ENCODE results near the gene SEMA6A.

Gene SEMA6A

DNA sequence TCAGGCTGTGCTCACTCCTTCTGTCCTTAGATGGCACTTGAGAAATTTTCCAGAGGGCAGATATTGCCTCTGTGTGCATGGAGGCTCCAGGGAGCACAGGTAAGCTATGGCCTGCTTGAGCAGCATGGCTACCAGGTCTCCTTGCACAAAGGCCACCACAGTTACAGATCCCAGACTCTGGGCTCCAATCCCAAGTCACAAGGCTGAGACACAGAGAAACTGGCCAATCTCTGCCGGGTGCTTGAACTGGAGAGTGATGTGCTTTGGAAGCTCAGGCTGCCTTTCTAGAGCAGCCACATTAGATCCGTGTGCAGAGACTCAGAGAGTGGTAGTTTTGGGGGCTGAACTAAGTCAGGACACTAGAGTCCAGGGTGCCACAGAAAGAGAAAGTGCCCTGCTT is 145.7 kb downstream of the SEMA6A start:
- Histone ChIP-seq H3K27ac (ENCODE audit: low read depth, low read length, poor library complexity, severe bottlenecking) (no peak overlapping the region), H3K36me3 (ENCODE audit: insufficient read depth, low read length) (no peaks in the 10 kb centered on the region), H3K9me3 (ENCODE audit: low read length) (no peaks in the 10 kb centered on the region), H3K27me3 (ENCODE audit: insufficient read depth, low read length) (no peaks in the 10 kb centered on the region), H2AFZ (ENCODE audit: low read length) (no peak overlapping the region), H3K9me2 (ENCODE audit: low read depth, low read length) (no peaks in the 10 kb centered on the region), H3F3A (ENCODE audit: insufficient read depth, low read length) (no peaks in the 10 kb centered on the region), H4K20me1 (ENCODE audit: insufficient read depth, low read length) (no peaks in the 10 kb centered on the region), H3K4me2 (ENCODE audit: low read length) (no peak overlapping the region), H3K4me3 (ENCODE audit: low read depth, low read length, poor library complexity, severe bottlenecking) (no peak overlapping the region), H3K4me1 (ENCODE audit: insufficient read depth, low read length, severe bottlenecking) (no peaks in the 10 kb centered on the region), H3K79me2 (ENCODE audit: insufficient read depth, low read length) (no peaks in the 10 kb centered on the region), H3K9ac (ENCODE audit: low read length) (no peak overlapping the region)
- TF ChIP-seq, protein P1, sequence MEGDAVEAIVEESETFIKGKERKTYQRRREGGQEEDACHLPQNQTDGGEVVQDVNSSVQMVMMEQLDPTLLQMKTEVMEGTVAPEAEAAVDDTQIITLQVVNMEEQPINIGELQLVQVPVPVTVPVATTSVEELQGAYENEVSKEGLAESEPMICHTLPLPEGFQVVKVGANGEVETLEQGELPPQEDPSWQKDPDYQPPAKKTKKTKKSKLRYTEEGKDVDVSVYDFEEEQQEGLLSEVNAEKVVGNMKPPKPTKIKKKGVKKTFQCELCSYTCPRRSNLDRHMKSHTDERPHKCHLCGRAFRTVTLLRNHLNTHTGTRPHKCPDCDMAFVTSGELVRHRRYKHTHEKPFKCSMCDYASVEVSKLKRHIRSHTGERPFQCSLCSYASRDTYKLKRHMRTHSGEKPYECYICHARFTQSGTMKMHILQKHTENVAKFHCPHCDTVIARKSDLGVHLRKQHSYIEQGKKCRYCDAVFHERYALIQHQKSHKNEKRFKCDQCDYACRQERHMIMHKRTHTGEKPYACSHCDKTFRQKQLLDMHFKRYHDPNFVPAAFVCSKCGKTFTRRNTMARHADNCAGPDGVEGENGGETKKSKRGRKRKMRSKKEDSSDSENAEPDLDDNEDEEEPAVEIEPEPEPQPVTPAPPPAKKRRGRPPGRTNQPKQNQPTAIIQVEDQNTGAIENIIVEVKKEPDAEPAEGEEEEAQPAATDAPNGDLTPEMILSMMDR (IDR thresholded peaks at IDR 0.05; ENCODE audit: low read length): no peak
- no peak for TF ChIP-seq EZH2 (IDR thresholded peaks at IDR 0.05; ENCODE audit: borderline replicate concordance, low read length)

DNA sequence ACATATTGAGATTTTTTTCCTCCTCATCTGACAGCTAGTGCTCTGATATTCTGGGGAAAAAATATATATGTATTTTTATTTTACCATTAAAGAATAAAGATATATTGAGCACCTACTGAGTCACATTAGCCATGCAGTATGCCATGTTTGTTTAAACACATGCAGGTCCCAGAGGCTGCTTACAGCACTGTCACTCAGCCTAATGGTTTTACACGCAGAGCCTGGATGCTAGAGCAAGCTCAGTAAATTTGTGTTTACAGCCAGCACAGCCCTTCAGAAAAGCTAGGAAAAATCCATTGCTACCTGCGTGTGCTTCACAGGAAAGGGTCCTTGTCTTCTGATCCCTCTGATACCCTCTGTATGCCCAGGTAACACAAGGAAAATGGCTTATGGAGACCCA is 146.2 kb downstream of the SEMA6A start:
- H3K36me3 ChIP-seq (ENCODE audit: insufficient read depth, low read length): no peaks in the 10 kb centered on the region
- TF ChIP-seq EZH2 (IDR thresholded peaks at IDR 0.05; ENCODE audit: borderline replicate concordance, low read length): no peak
- TF ChIP-seq, protein P1 (IDR thresholded peaks at IDR 0.05; ENCODE audit: low read length): no peak
- no peaks in the 10 kb centered on the region for H3K4me1 ChIP-seq (ENCODE audit: insufficient read depth, low read length, severe bottlenecking)
- no peaks in the 10 kb centered on the region for H3K27me3 ChIP-seq (ENCODE audit: insufficient read depth, low read length)
- H3K4me3 ChIP-seq (ENCODE audit: low read depth, low read length, poor library complexity, severe bottlenecking): no peak overlapping the region
- no peaks in the 10 kb centered on the region for H3K9me2 ChIP-seq (ENCODE audit: low read depth, low read length)
- no peaks in the 10 kb centered on the region for H4K20me1 ChIP-seq (ENCODE audit: insufficient read depth, low read length)
- no peaks in the 10 kb centered on the region for H3K9me3 ChIP-seq (ENCODE audit: low read length)
- H3K9ac ChIP-seq (ENCODE audit: low read length): no peak overlapping the region
- H3K79me2 ChIP-seq (ENCODE audit: insufficient read depth, low read length): no peaks in the 10 kb centered on the region
- H3K4me2 ChIP-seq (ENCODE audit: low read length): no peak overlapping the region
- H2AFZ ChIP-seq (ENCODE audit: low read length): no peak overlapping the region
- H3F3A ChIP-seq (ENCODE audit: insufficient read depth, low read length): no peaks in the 10 kb centered on the region
- H3K27ac ChIP-seq (ENCODE audit: low read depth, low read length, poor library complexity, severe bottlenecking): no peak overlapping the region

DNA sequence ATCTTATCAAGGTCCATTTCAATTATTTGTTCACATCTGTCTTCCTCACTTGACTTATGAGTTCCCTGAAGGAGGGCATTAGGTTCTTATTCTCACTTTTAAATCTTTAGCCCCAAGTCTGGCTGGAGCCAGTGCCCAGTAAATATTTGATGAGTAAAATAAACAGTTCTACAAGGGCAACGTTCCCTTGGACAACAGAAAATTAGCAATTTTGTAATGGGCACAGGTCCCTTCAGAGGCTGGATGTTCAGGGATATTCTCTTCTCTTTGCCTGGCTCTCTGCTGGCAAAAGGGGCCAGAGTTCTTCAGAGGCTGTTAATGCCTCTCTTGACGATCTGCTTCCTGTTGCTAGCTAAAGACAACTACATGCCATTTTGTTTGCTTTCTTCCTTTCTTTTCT is 149.7 kb downstream of the SEMA6A start:
- Histone ChIP-seq H3K9me2 (ENCODE audit: low read depth, low read length) (no peaks in the 10 kb centered on the region), H4K20me1 (ENCODE audit: insufficient read depth, low read length) (no peaks in the 10 kb centered on the region), H3K36me3 (ENCODE audit: insufficient read depth, low read length) (no peaks in the 10 kb centered on the region), H2AFZ (ENCODE audit: low read length) (no peak overlapping the region), H3K79me2 (ENCODE audit: insufficient read depth, low read length) (no peaks in the 10 kb centered on the region), H3K4me1 (ENCODE audit: insufficient read depth, low read length, severe bottlenecking) (no peaks in the 10 kb centered on the region), H3K4me3 (ENCODE audit: low read depth, low read length, poor library complexity, severe bottlenecking) (no peak overlapping the region), H3K4me2 (ENCODE audit: low read length) (no peak overlapping the region), H3K9ac (ENCODE audit: low read length) (no peak overlapping the region), H3K9me3 (ENCODE audit: low read length) (no peaks in the 10 kb centered on the region), H3K27ac (ENCODE audit: low read depth, low read length, poor library complexity, severe bottlenecking) (no peak overlapping the region), H3F3A (ENCODE audit: insufficient read depth, low read length) (no peaks in the 10 kb centered on the region), H3K27me3 (ENCODE audit: insufficient read depth, low read length) (no peaks in the 10 kb centered on the region)
- no peak for TF ChIP-seq EZH2 (IDR thresholded peaks at IDR 0.05; ENCODE audit: borderline replicate concordance, low read length)
- TF ChIP-seq, protein P1 (IDR thresholded peaks at IDR 0.05; ENCODE audit: low read length): no peak
